Measurements from ENCODE around the gene SCIMP. TPM values are rescaled to one million over a fixed set of nuclear protein-coding genes. Genes with fewer than 3 reads are reported as not detected.
"Not testable (repeated sequence)": the region's sequence is repeated elsewhere in the genome, so short reads cannot be mapped to it uniquely, and the experiment has no call there.

The SCIMP gene
- total and polyA plus RNA-seq, 7 donors: 0.60 to 15.5 (median 4.1) TPM

GRCh38 chr17:5226940-5227878, 7.5 kb downstream of the SCIMP start:
- intact Hi-C loops (cut with DNase I): no loop called here
- Histone ChIP-seq H3K27ac (peak overlapping the region in 1 of 4 donors; percentile 43), H3K9me3 (no peaks in the 10 kb centered on the region), H3K4me3 (no peak overlapping the region), H3K36me3 (peaks cover 0 to 34% (median 0%) of the 10 kb centered on the region in 4 donors), H3K27me3 (no peaks in the 10 kb centered on the region), H3K4me1 (no peaks in the 10 kb centered on the region)
- 81 to 92% methylated on average over 15 of the region's 15 CpGs for WGBS, 2 donors
- TF ChIP-seq POLR2AphosphoS5 (IDR thresholded peaks at IDR 0.05) (no peak), POLR2A (IDR thresholded peaks at IDR 0.05) (no peak), EP300 (IDR thresholded peaks at IDR 0.05) (no peak), CTCF (IDR thresholded peaks at IDR 0.05) (no peak)
- DNase-seq: no peak

- WGBS, 2 donors: 85 to 91% methylated on average over 17 of the region's 17 CpGs
- no peak for DNase-seq
- no peaks in the 10 kb centered on the region for H3K4me1 ChIP-seq
- peaks cover 0 to 34% (median 0%) of the 10 kb centered on the region in 4 donors for H3K36me3 ChIP-seq
- H3K4me3 ChIP-seq: no peak overlapping the region
- no peaks in the 10 kb centered on the region for H3K9me3 ChIP-seq
- intact Hi-C loops (cut with DNase I): no loop called here
- peak overlapping the region in 1 of 4 donors; percentile 10 for H3K27ac ChIP-seq
- H3K27me3 ChIP-seq: no peaks in the 10 kb centered on the region
- no peak for TF ChIP-seq POLR2AphosphoS5 (IDR thresholded peaks at IDR 0.05)
- no peak for TF ChIP-seq CTCF (IDR thresholded peaks at IDR 0.05)
- no peak for TF ChIP-seq POLR2A (IDR thresholded peaks at IDR 0.05)
- no peak for TF ChIP-seq EP300 (IDR thresholded peaks at IDR 0.05)
Observed at GRCh38 chr17:5225668-5226457, 8.8 kb downstream of the SCIMP start.

GRCh38 chr17:5221912-5222311, 12.7 kb downstream of the SCIMP start:
- DNase-seq; H3K4me1 ChIP-seq; intact Hi-C loops (cut with DNase I); H3K4me3 ChIP-seq; H3K9me3 ChIP-seq; H3K27ac ChIP-seq; H3K27me3 ChIP-seq: not testable (repeated sequence)
- WGBS, 2 donors: 88 to 93% methylated on average over 12 of the region's 12 CpGs
- H3K36me3 ChIP-seq: peaks cover 0 to 45% (median 0%) of the 10 kb centered on the region in 4 donors

GRCh38 chr17:5220074-5220473, 14.6 kb downstream of the SCIMP start:
- Histone ChIP-seq H3K4me3 (no peak overlapping the region), H3K36me3 (peaks cover 0 to 50% (median 4%) of the 10 kb centered on the region in 4 donors), H3K9me3 (no peaks in the 10 kb centered on the region), H3K27me3 (no peaks in the 10 kb centered on the region), H3K27ac (no peak overlapping the region), H3K4me1 (no peaks in the 10 kb centered on the region)
- 92 to 96% methylated on average over 5 of the region's 5 CpGs for WGBS, 2 donors
- no peak for TF ChIP-seq CTCF (IDR thresholded peaks at IDR 0.05)
- no peak for TF ChIP-seq POLR2AphosphoS5 (IDR thresholded peaks at IDR 0.05)
- no peak for TF ChIP-seq EP300 (IDR thresholded peaks at IDR 0.05)
- TF ChIP-seq POLR2A (IDR thresholded peaks at IDR 0.05): no peak
- DNase-seq: no peak
- intact Hi-C loops (cut with DNase I): no loop called here

GRCh38 chr17:5219536-5219935, 15.1 kb downstream of the SCIMP start:
- DNase-seq: no peak

GRCh38 chr17:5217562-5217961, 17.1 kb downstream of the SCIMP start:
- H3K27me3 ChIP-seq; DNase-seq; H3K4me1 ChIP-seq; H3K9me3 ChIP-seq; H3K4me3 ChIP-seq; H3K27ac ChIP-seq; intact Hi-C loops (cut with DNase I): not testable (repeated sequence)
- 96 to 98% methylated on average over 4 of the region's 5 CpGs for WGBS, 2 donors
- peaks cover 0 to 40% (median 6%) of the 10 kb centered on the region in 4 donors for H3K36me3 ChIP-seq

More at GRCh38 chr17:5219536-5219935, 15.1 kb downstream of the SCIMP start:
- H3K36me3 ChIP-seq: peaks cover 0 to 50% (median 6%) of the 10 kb centered on the region in 4 donors
- no peaks in the 10 kb centered on the region for H3K9me3 ChIP-seq
- no peaks in the 10 kb centered on the region for H3K27me3 ChIP-seq
- intact Hi-C loops (cut with DNase I): no loop called here
- H3K27ac ChIP-seq: no peak overlapping the region
- H3K4me1 ChIP-seq: no peaks in the 10 kb centered on the region
- no peak overlapping the region for H3K4me3 ChIP-seq
- TF ChIP-seq POLR2A (IDR thresholded peaks at IDR 0.05): no peak
- TF ChIP-seq POLR2AphosphoS5 (IDR thresholded peaks at IDR 0.05): no peak
- no peak for TF ChIP-seq CTCF (IDR thresholded peaks at IDR 0.05)
- TF ChIP-seq EP300 (IDR thresholded peaks at IDR 0.05): no peak
- 95 to 97% methylated on average over 6 of the region's 6 CpGs for WGBS, 2 donors

All from sigmoid colon (tissue), 7 donors.